Activated CD4-positive, alpha-beta T cell treated with anti-CD3 and anti-CD28 coated beads for 24 hours (primary cell): ENCODE data around the gene OR56A1.

ENCODE experiments used
- DNase-seq, 2 donors: peaks; one replicate each; pipeline ENCODE4 v3.0.0-alpha.2; 2020; ENCODE audit warnings: low read depth in 2 of 2

The OR56A1 gene

DNA sequence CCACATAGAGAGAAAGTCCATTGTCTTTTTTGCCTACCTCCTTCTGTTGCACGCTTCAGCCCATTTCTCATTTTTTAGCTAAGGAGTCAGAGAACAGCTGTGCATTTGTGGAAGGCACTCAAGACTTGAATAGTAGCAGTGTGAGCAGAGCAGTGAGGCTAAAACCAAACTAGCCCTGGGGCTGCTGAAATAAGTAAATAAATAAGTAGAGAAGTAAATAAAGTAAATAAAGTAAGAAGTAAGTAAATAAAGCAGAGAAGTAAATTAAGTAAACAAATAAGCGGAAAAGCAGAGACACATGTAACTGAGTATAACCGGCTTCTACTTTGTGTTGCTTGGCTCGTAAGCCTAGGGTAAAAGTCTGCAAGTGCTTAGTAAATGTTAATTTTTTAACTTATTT, 41.4 kb downstream of the OR56A1 start:
- no peak for DNase-seq

DNA sequence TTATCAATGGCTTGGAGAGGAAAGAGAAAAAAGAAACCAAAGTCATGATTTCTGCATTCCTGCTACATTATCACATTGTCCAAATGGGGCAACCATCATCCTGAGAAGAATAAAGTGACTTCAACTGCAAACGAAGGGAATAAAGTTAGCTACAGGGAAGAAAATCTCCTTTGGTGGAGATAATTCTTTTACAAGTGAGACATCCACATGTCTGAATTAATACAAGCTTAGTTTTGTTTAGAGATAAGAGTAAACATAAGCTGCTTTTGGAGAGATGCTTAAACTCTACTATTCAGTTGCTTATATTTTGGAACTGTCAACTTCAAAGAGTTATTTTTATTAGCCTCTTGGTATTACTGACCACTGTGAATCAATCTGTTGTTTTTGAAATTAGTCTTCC, 43.7 kb downstream of the OR56A1 start, which contains the start of gene OR52L1:
Gene OR52L1 (minus strand): TSS at position 101 of the 400 bp plus-strand sequence. CDS start 55 bp downstream, at position 46.
- no peak for DNase-seq

DNA sequence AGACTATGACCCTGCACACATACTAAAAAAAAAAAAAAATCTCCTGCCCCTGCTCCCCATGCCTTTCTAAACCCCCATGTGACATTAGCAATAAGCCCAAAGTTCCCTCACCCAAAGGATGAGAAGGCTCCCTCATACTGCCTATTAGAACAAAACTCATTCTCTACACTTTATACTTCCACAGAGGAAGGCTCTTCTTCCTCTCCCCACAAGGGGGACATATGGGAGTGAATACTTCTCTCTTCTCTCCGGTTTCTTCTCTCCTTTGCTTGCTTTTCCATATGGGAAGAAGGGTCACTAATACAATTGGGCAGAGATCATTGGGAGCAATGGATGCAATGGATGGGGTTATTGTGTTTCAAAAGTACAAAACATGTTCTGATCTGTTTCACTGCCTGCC, 47.1 kb downstream of the OR56A1 start:
- DNase-seq: no peak

DNA sequence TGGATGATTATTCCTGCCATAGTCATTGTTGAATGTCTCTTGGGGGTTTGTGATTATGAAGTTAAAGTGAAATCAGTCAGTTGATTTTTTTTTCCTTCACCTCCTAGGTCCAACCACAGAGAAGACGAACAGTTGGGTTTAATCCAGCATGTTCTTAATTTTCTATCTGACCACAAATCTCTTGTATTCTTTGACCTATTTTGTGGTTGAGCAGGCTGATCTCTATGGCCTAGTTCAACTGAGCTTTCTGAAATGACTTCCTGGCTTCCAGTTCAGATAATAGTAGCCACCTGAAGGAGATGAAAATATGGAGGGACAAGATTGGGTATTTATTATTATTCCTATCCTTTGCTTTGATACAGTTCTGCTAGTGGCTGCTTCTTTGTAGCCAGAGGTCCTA, 57.0 kb downstream of the OR56A1 start:
- DNase-seq: no peak
